NT2/D1 (cell line): ENCODE measurements around the gene RSRC1.
"Not testable (repeated sequence)": the region's sequence is repeated elsewhere in the genome, so short reads cannot be mapped to it uniquely, and the experiment has no call there.

Source experiments
- DNase-seq: peaks from one replicate; pipeline ENCODE4 v3.0.0-alpha.2; 2011; ENCODE audit warnings: low read depth, low spot score
- H3K27me3 ChIP-seq: 2 replicates; pipeline ENCODE4 v1.6.0; 2011; ENCODE audit warnings: mild to moderate bottlenecking; ENCODE audit not compliant: insufficient read length, insufficient read depth
- H3K36me3 ChIP-seq: 2 replicates; pipeline ENCODE4 v1.6.1; 2011; ENCODE audit warnings: mild to moderate bottlenecking, low read length, mixed read lengths; ENCODE audit not compliant: insufficient read depth, insufficient read length
- H3K4me1 ChIP-seq: 2 replicates; pipeline ENCODE4 v1.5.1; 2011; ENCODE audit not compliant: insufficient read depth, insufficient read length
- H3K4me3 ChIP-seq: 2 replicates; pipeline ENCODE4 v1.5.1; 2011; ENCODE audit warnings: low read depth; ENCODE audit not compliant: insufficient read length
- H3K9ac ChIP-seq: 2 replicates; pipeline ENCODE4 v1.6.0; 2011; ENCODE audit warnings: low read depth; ENCODE audit not compliant: insufficient read length
- H3K9me3 ChIP-seq: 2 replicates; pipeline ENCODE4 v1.5.1; 2011; ENCODE audit warnings: mild to moderate bottlenecking, low read length; ENCODE audit not compliant: insufficient read depth
- SUZ12 ChIP-seq: IDR thresholded peaks from 2 replicates; pipeline ENCODE4 v1.6.1; 2011; ENCODE audit not compliant: insufficient read length, insufficient read depth; ENCODE audit errors: extremely low read depth
- YY1 ChIP-seq: IDR thresholded peaks from 2 replicates; pipeline ENCODE4 v1.6.1; 2011; ENCODE audit not compliant: insufficient read length, insufficient read depth
- ZNF274 ChIP-seq: IDR thresholded peaks from 2 replicates; pipeline ENCODE4 v1.6.1; 2011; ENCODE audit warnings: mild to moderate bottlenecking, low read depth, low read length

The RSRC1 gene

GRCh38 chr3:158120330-158120729, 10.4 kb downstream of the RSRC1 start:
- H3K27me3 ChIP-seq = no peaks in the 10 kb centered on the region
- TF ChIP-seq SUZ12 = no peak
- TF ChIP-seq YY1 = no peak
- no peak for TF ChIP-seq ZNF274
- no peak for DNase-seq
- no peak overlapping the region for H3K4me3 ChIP-seq
- H3K9me3 ChIP-seq = no peaks in the 10 kb centered on the region
- H3K4me1 ChIP-seq = no peaks in the 10 kb centered on the region
- peaks cover 21% of the 10 kb centered on the region for H3K36me3 ChIP-seq
- no peak overlapping the region for H3K9ac ChIP-seq

- Histone ChIP-seq H3K9ac (no peak overlapping the region), H3K36me3 (peaks cover 21% of the 10 kb centered on the region), H3K27me3 (no peaks in the 10 kb centered on the region), H3K4me3 (no peak overlapping the region), H3K4me1 (no peaks in the 10 kb centered on the region), H3K9me3 (no peaks in the 10 kb centered on the region)
- TF ChIP-seq YY1 = no peak
- TF ChIP-seq SUZ12 = no peak
- no peak for TF ChIP-seq ZNF274
- DNase-seq = no peak
These were observed 11.4 kb downstream of the RSRC1 start for GRCh38 chr3:158121295-158121694.

GRCh38 chr3:158122721-158123120, 12.8 kb downstream of the RSRC1 start:
- not testable (repeated sequence) for DNase-seq, H3K27me3 ChIP-seq

GRCh38 chr3:158127250-158128219, 17.6 kb downstream of the RSRC1 start:
- no peak overlapping the region for H3K4me3 ChIP-seq
- peaks cover 18% of the 10 kb centered on the region for H3K36me3 ChIP-seq
- TF ChIP-seq ZNF274 = no peak
- no peak for TF ChIP-seq SUZ12
- no peak for TF ChIP-seq YY1
- no peaks in the 10 kb centered on the region for H3K4me1 ChIP-seq
- DNase-seq = no peak
- H3K27me3 ChIP-seq = no peaks in the 10 kb centered on the region
- no peaks in the 10 kb centered on the region for H3K9me3 ChIP-seq
- no peak overlapping the region for H3K9ac ChIP-seq

More at GRCh38 chr3:158122721-158123120, 12.8 kb downstream of the RSRC1 start:
- not testable (repeated sequence) for H3K4me1 ChIP-seq, H3K4me3 ChIP-seq, H3K9ac ChIP-seq, H3K9me3 ChIP-seq
- peaks cover 22% of the 10 kb centered on the region for H3K36me3 ChIP-seq

GRCh38 chr3:158128755-158129154, 18.9 kb downstream of the RSRC1 start:
- peaks cover 15% of the 10 kb centered on the region for H3K36me3 ChIP-seq

GRCh38 chr3:158134363-158134762, 24.5 kb downstream of the RSRC1 start:
- no peak for TF ChIP-seq ZNF274
- TF ChIP-seq SUZ12 = no peak
- no peak for TF ChIP-seq YY1
- no peaks in the 10 kb centered on the region for H3K36me3 ChIP-seq
- no peaks in the 10 kb centered on the region for H3K9me3 ChIP-seq
- no peaks in the 10 kb centered on the region for H3K27me3 ChIP-seq
- H3K4me3 ChIP-seq = no peak overlapping the region
- no peak for DNase-seq
- no peaks in the 10 kb centered on the region for H3K4me1 ChIP-seq
- no peak overlapping the region for H3K9ac ChIP-seq

More at GRCh38 chr3:158128755-158129154, 18.9 kb downstream of the RSRC1 start:
- no peak for DNase-seq
- no peak overlapping the region for H3K4me3 ChIP-seq
- H3K27me3 ChIP-seq = no peaks in the 10 kb centered on the region
- H3K9ac ChIP-seq = no peak overlapping the region
- H3K4me1 ChIP-seq = no peaks in the 10 kb centered on the region
- no peaks in the 10 kb centered on the region for H3K9me3 ChIP-seq
- no peak for TF ChIP-seq SUZ12
- TF ChIP-seq ZNF274 = no peak
- TF ChIP-seq YY1 = no peak

GRCh38 chr3:158140396-158140795, 30.5 kb downstream of the RSRC1 start:
- Histone ChIP-seq H3K4me3 (no peak overlapping the region), H3K27me3 (no peaks in the 10 kb centered on the region), H3K9me3 (no peaks in the 10 kb centered on the region), H3K9ac (no peak overlapping the region), H3K4me1 (no peaks in the 10 kb centered on the region), H3K36me3 (no peaks in the 10 kb centered on the region)
- DNase-seq = no peak
- TF ChIP-seq ZNF274 = no peak
- no peak for TF ChIP-seq YY1
- TF ChIP-seq SUZ12 = no peak
